HEK293T (cell line): Measurements from ENCODE around the gene CLN5.

Experiments
- CTCF ChIA-PET: fragments of 350-600 bp; formaldehyde crosslinking; extraction: SDS; loops from one replicate; lab custom pipeline; 2021; ENCODE audit warnings: antibody characterized with exemption, inconsistent platforms; lab: Yijun Ruan, JAX
- POLR2A ChIA-PET: fragments of 350-600 bp; formaldehyde crosslinking; extraction: SDS; loops from one replicate; lab custom pipeline; 2020; ENCODE audit warnings: antibody characterized with exemption, inconsistent platforms; lab: Yijun Ruan, JAX
- DNase-seq: peaks from one replicate; pipeline ENCODE4 v3.0.0; 2012; ENCODE audit warnings: mixed read lengths; ENCODE audit errors: extremely low spot score
- ARNT ChIP-seq: fragments of 450-650 bp; IDR thresholded peaks from 2 replicates; pipeline ENCODE4 v1.6.1; 2017; ENCODE audit warnings: mild to moderate bottlenecking
- BHLHE40 ChIP-seq: fragments of 450-650 bp; IDR thresholded peaks from 2 replicates; pipeline ENCODE4 v1.6.1; 2016; ENCODE audit warnings: mild to moderate bottlenecking, moderate library complexity, borderline replicate concordance
- CTBP1 ChIP-seq: fragments of 450-650 bp; IDR thresholded peaks from 2 replicates; pipeline ENCODE4 v1.6.1; 2016; ENCODE audit warnings: borderline replicate concordance
- ELF4 ChIP-seq: fragments of 450-650 bp; IDR thresholded peaks from 2 replicates; pipeline ENCODE4 v1.6.1; 2017; ENCODE audit warnings: antibody characterized with exemption
- FOXA1 ChIP-seq: fragments of 450-650 bp; IDR thresholded peaks from 2 replicates; pipeline ENCODE4 v1.6.1; 2016; ENCODE audit warnings: mild to moderate bottlenecking
- FOXK2 ChIP-seq: fragments of 450-650 bp; IDR thresholded peaks from 2 replicates; pipeline ENCODE4 v1.6.1; 2016; ENCODE audit warnings: mild to moderate bottlenecking
- FOXM1 ChIP-seq: fragments of 450-650 bp; IDR thresholded peaks from 2 replicates; pipeline ENCODE4 v1.6.1; 2017; ENCODE audit warnings: mild to moderate bottlenecking, borderline replicate concordance
- HDGF ChIP-seq: fragments of 450-650 bp; IDR thresholded peaks from 2 replicates; pipeline ENCODE4 v1.6.1; 2017; ENCODE audit warnings: antibody characterized with exemption, borderline replicate concordance
- L3MBTL2 ChIP-seq: fragments of 450-650 bp; conservative IDR thresholded peaks from 2 replicates; pipeline ENCODE4 v1.6.1; 2016; ENCODE audit warnings: mild to moderate bottlenecking
- LEF1 ChIP-seq: fragments of 450-650 bp; IDR thresholded peaks from 2 replicates; pipeline ENCODE4 v1.6.1; 2017; ENCODE audit warnings: mild to moderate bottlenecking, borderline replicate concordance
- NFRKB ChIP-seq: fragments of 450-650 bp; IDR thresholded peaks from 2 replicates; pipeline ENCODE4 v1.6.1; 2016; ENCODE audit warnings: mild to moderate bottlenecking, moderate library complexity
- SP1 ChIP-seq: fragments of 450-650 bp; IDR thresholded peaks from 2 replicates; pipeline ENCODE4 v1.6.1; 2017
- SUZ12 ChIP-seq: fragments of 450-650 bp; IDR thresholded peaks from 2 replicates; pipeline ENCODE4 v1.6.1; 2016; ENCODE audit warnings: mild to moderate bottlenecking
- TARDBP ChIP-seq: fragments of 450-650 bp; IDR thresholded peaks from 2 replicates; pipeline ENCODE4 v1.6.1; 2016
- ZNF384 ChIP-seq: fragments of 450-650 bp; IDR thresholded peaks from 2 replicates; pipeline ENCODE4 v1.6.1; 2016
- TF ChIP-seq, protein P1 (sequence below): fragments of 450-650 bp; IDR thresholded peaks from 2 replicates; pipeline ENCODE4 v1.6.1; 2016

The CLN5 gene

DNA sequence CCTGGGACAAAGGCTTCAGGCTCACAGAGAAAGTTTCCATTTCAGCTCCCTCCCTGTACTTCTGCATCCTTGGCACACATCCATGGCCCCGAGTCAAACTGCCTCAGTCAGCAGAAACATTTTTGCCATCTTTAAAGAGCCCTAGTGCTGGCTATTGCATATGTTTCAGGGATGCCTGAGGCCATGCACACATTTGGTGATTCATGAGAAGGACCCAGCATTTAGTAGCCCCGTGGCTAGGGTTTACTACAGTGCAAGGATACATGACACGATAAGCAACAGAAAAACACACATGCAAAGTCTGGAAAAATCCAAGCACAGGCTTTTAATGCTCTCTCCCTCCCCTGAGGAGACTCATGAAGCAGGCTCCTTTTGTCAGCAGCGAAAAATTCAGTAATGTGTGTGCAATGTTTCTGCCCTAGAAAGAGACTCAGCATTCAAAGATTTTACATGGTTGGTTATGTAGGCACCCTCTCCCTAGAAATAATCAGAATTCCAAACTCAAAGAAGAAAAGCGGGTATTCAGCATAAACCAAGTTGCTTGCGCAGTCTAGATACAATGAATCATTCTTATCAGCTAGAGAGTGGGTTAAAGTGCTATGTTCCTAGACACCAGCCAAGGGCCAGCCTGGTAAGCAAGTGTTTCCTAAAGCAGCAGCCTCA lies 26.0 kb upstream of the CLN5 start:
- ChIA-PET CTCF (interaction anchor here (1.0 to 1.5 kb wide), 2 partner anchors 11 to 15 kb away, joined by 3 to 7 read pairs; no protein-coding TSS in a partner anchor), POLR2A (no interaction called here)
- TF ChIP-seq NFRKB: no peak
- TF ChIP-seq SUZ12: no peak
- TF ChIP-seq ELF4: no peak
- TF ChIP-seq FOXA1: no peak
- TF ChIP-seq L3MBTL2: no peak
- no peak for TF ChIP-seq FOXK2
- TF ChIP-seq ZNF384: no peak
- no peak for TF ChIP-seq BHLHE40
- no peak for TF ChIP-seq CTBP1
- TF ChIP-seq, protein P1, sequence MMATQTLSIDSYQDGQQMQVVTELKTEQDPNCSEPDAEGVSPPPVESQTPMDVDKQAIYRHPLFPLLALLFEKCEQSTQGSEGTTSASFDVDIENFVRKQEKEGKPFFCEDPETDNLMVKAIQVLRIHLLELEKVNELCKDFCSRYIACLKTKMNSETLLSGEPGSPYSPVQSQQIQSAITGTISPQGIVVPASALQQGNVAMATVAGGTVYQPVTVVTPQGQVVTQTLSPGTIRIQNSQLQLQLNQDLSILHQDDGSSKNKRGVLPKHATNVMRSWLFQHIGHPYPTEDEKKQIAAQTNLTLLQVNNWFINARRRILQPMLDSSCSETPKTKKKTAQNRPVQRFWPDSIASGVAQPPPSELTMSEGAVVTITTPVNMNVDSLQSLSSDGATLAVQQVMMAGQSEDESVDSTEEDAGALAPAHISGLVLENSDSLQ: no peak
- no peak for TF ChIP-seq HDGF
- no peak for TF ChIP-seq FOXM1
- TF ChIP-seq LEF1: no peak
- no peak for TF ChIP-seq SP1
- TF ChIP-seq ARNT: no peak
- TF ChIP-seq TARDBP: no peak
- peak; percentile 63 for DNase-seq

DNA sequence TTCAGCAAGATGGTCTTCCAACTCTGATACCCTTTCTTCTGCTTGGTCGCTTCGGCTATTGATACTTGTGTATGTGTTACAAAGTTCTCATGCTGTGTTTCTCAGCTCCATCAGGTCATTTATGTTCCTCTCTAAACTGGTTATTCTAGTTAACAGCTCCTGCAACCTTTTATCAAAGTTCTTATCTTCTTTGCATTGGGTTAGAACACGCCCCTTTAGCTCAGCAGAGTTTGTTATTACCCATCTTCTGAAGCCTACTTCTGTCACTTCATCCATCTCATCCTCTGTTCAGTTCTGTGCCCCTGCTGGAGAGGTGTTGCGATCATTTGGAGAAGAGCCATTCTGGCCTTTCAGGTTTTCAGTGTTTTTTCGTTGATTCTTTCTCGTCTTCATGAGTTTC lies 24.9 kb upstream of the CLN5 start:
- no peak for TF ChIP-seq ZNF384
- TF ChIP-seq ARNT: no peak
- no peak for TF ChIP-seq NFRKB
- TF ChIP-seq BHLHE40: no peak
- no peak for TF ChIP-seq L3MBTL2
- TF ChIP-seq, protein P1: no peak
- no peak for DNase-seq
- ChIA-PET POLR2A (no interaction called here), CTCF (interaction anchor here (1.5 kb wide), 1 partner anchor 13 kb away, joined by 7 read pairs; no protein-coding TSS in a partner anchor)

DNA sequence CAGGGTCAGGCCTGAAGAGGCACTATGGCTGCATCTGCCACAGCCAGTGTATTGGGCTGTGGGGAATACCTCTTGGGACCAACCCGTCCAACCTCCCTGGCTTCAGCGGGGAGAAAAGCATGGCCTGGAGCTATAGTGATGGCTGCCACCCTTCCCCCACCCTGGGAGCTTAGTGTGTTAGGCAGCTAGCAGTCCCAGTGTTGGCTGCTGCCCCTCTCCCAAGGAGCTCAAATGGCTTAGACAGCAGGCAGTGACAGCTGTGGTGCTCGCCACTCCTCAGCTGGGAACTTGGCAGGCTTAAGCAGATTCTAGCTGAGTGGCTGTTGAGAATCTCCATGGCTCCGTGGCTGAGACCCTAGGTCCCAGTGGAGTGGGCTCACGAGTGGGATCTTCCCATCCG lies 23.8 kb upstream of the CLN5 start:
- CTCF ChIA-PET: interaction anchor here (5.2 kb wide), 1 partner anchor 13 kb away, joined by 32 read pairs; no protein-coding TSS in a partner anchor
- TF ChIP-seq SP1: no peak
- no peak for TF ChIP-seq SUZ12
- TF ChIP-seq FOXA1: no peak
- TF ChIP-seq, protein P1: no peak
- TF ChIP-seq FOXK2: no peak
- no peak for TF ChIP-seq BHLHE40
- TF ChIP-seq ARNT: no peak
- POLR2A ChIA-PET: no interaction called here
- no peak for DNase-seq

DNA sequence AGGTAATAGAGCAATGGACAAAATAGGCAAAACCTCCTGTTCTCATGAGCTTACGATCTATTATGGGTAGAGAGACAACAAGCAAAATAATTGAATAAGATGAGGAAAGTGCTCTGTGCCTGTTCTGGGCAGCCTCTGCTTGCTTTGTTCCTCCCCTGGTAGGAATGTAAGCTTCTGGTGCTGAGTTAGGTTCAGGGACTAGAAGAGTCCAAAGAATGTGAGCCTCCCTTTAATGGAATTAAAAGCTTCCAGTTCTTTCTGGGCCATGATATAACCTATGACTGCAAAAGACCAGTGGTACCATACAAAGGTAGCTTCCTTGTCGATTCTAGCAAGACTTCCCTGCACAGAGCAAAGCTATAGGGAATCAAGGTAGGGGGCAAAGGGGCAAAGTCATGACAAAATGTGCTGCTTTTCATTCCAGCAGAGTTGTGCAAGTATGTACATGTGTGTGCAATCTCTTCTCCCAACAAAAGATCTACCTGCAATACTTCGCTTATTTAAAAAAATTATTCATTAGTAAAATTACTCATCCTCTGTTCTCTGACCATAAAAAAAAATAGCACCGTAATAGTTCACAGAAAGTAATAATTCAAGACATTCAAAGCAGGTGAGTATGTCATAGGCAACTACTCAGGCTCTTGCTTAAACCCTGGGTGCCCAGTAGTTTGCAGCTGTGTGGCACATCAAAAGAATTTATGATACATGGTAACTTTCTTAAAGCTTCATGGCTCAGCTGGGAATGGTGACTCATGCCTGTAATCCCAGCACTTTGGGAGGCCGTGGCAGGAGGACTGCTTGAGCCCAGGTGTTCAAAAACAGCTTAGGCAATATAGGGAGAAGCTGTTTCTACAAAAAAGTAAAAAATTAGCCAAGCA lies 22.2 kb upstream of the CLN5 start:
- DNase-seq: no peak
- TF ChIP-seq NFRKB (no peak), FOXA1 (no peak), SUZ12 (no peak), HDGF (no peak), TARDBP (no peak), BHLHE40 (no peak)
- ChIA-PET CTCF (interaction anchor here (0.6 to 5.2 kb wide), 3 partner anchors 11 to 83 kb away, joined by 3 to 32 read pairs (median 7); partner anchors contain the start of gene KCTD12), POLR2A (interaction anchor here (1.4 kb wide), 1 partner anchor 22 kb away, joined by 5 read pairs; the partner anchor contains the start of gene CLN5)

DNA sequence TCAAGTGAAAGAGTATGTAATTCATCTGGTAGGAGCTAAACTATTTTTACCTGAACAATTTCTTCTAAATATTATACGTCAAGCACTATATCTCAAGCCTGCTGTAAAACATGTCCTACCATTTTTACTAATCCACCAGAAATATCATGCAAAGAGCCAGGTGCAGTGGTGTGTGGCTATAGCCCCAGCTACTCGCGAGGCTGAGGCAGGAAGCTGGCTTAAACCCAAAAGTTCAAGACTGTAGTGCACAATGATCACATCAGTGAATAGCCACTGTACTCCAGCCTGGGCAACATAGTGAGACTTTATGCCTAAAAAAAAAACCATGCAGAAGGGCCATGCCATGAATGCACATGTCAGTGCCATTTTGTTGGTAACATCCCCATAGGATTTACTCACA lies 20.7 kb upstream of the CLN5 start:
- ChIA-PET CTCF (interaction anchor here (0.6 to 5.2 kb wide), 3 partner anchors 9 to 837 kb away, joined by 3 to 32 read pairs (median 4); no protein-coding TSS in a partner anchor), POLR2A (interaction anchor here (0.8 kb wide), 1 partner anchor 55 kb away, joined by 4 read pairs; the partner anchor contains the start of gene FBXL3)
- no peak for DNase-seq
- TF ChIP-seq BHLHE40 (no peak), ARNT (no peak), HDGF (no peak), LEF1 (no peak), SP1 (no peak), ZNF384 (no peak), FOXK2 (no peak), FOXA1 (no peak), CTBP1 (no peak), L3MBTL2 (no peak), NFRKB (no peak), TARDBP (no peak), ELF4 (no peak), SUZ12 (no peak), FOXM1 (no peak)
- TF ChIP-seq, protein P1: no peak
